GM20431 (cell line): ENCODE measurements around the gene KRTAP21-3.

ENCODE experiments used
- in situ Hi-C: fragments of 300-500 bp; cut with MseI, MboI; formaldehyde crosslinking; loops from one replicate; pipeline ENCODE4 v1.15.0; 2020; ENCODE audit warnings: low sequenced_read_pairs; ENCODE audit not compliant: unreplicated experiment

The KRTAP21-3 gene

DNA sequence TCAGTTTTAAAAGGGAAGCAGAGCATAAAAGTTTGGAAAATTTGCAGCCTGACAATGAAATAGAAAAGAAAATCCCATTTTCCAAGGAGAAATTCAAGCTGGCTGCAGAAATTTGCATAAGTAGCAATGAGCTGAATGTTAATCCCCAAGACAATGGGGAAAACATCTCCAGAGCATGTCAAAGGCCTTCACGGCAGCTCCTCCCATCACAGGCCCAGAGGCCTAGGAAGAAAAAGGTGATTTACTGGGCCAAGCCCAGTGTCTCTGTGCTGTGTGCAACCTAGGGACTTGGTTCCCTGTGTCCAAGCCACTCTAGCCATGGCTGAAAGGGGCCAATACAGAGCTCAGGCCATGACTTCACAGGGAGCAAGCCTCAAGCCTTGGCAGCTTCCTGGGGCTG lies 49.8 kb downstream of the KRTAP21-3 start:
- in situ Hi-C loops, result no loop called here
